Transverse colon (tissue), 4 donors: ENCODE data around the gene CDC14A. TPM values are rescaled to one million over a fixed set of nuclear protein-coding genes. Genes with fewer than 3 reads are reported as not detected.

ENCODE experiments used
- DNase-seq: peaks from one replicate; pipeline ENCODE4 v3.0.0-alpha.2; 2019
- H3K27ac ChIP-seq, 4 donors: fragments of 200-600 bp; sonication (generic); 2 replicates each; pipeline ENCODE4 v1.5.1; 2016 to 2018; ENCODE audit warnings: inconsistent platforms in 4 of 4
- H3K27me3 ChIP-seq: fragments of 200-600 bp; sonication (generic); 2 replicates; pipeline ENCODE4 v1.5.1; 2017; ENCODE audit warnings: inconsistent platforms
- H3K36me3 ChIP-seq, 4 donors: fragments of 200-600 bp; sonication (generic); 2 replicates each; pipeline ENCODE4 v1.5.1; 2017 to 2019; ENCODE audit warnings: inconsistent platforms in 4 of 4
- H3K4me1 ChIP-seq, 4 donors: fragments of 200-600 bp; sonication (generic); 2 replicates each; pipeline ENCODE4 v1.5.1; 2017 to 2020; ENCODE audit warnings: inconsistent platforms in 4 of 4
- H3K4me3 ChIP-seq, 4 donors: fragments of 200-600 bp; sonication (generic); 1 replicate in 1 of 4; 2 replicates in 3 of 4; pipeline versions ENCODE4 v1.5.1 to v1.6.1; 2017 to 2019; ENCODE audit warnings: inconsistent platforms in 4 of 4
- H3K9me3 ChIP-seq, 2 donors: fragments of 200-600 bp; sonication (generic); 2 replicates each; pipeline ENCODE4 v1.5.1; 2017 to 2019; ENCODE audit warnings: inconsistent platforms in 2 of 2
- EP300 ChIP-seq: sonication (generic); formaldehyde crosslinking; IDR thresholded peaks from one replicate; pipeline ENCODE4 v1.6.1; 2017; ENCODE audit warnings: antibody characterized with exemption, low read depth
- POLR2A ChIP-seq: fragments of 450-650 bp; IDR thresholded peaks from one replicate; pipeline ENCODE4 v1.6.1; 2016; ENCODE audit warnings: antibody characterized with exemption, mild to moderate bottlenecking, moderate library complexity
- POLR2AphosphoS5 ChIP-seq, 3 donors: sonication (generic); formaldehyde crosslinking; IDR thresholded peaks; one replicate each; pipeline ENCODE4 v1.6.1; 2016; ENCODE audit warnings: antibody characterized with exemption in 3 of 3
- WGBS, 2 donors: methylation state at CpG; one replicate each; pipeline ENCODE4 v1.1.5; 2018; ENCODE audit warnings: low coverage in 1 of 2; 5-methylcytosine and 5-hydroxymethylcytosine counted together
- in situ Hi-C, 4 donors: fragments of 200-750 bp; cut with MboI; loops; one replicate each; pipeline versions ENCODE4 v1.15.0 to v1.15.1; 2017; ENCODE audit warnings: low sequenced_read_pairs in 3 of 4, low pct_ligation_motif_present in 1 of 4, low pct_unique_long_range_greater_than_20kb in 1 of 4
- intact Hi-C: fragments of 100-400 bp; cut with DNase I; formaldehyde crosslinking; loops from one replicate; pipeline ENCODE4 v1.15.1; 2023; ENCODE audit warnings: low total_unique reads
- total RNA-seq, 4 donors: library from RNA; depleted of rRNA; stranded (reverse); fragments of >200 nt; gene quantifications; one replicate each; pipeline ENCODE4 v1.1.0, GENCODE V29; 2016
- TF ChIP-seq, protein P1 (sequence below), 5 experiments: fragments of 200-600 bp in 3 of 5; fragments of 450-650 bp in 2 of 5; sonication (generic) in 3 of 5; IDR thresholded peaks; 1 replicate in 2 of 5; 2 replicates in 3 of 5; pipeline ENCODE4 v1.5.1; 2016 to 2017; ENCODE audit warnings: antibody characterized with exemption in 5 of 5, inconsistent platforms in 3 of 5, mild to moderate bottlenecking in 2 of 5, moderate library complexity in 1 of 5

The CDC14A gene
- total RNA-seq, 4 donors from 2014 or later: 8.0 to 68.6 (median 48.5) TPM

DNA sequence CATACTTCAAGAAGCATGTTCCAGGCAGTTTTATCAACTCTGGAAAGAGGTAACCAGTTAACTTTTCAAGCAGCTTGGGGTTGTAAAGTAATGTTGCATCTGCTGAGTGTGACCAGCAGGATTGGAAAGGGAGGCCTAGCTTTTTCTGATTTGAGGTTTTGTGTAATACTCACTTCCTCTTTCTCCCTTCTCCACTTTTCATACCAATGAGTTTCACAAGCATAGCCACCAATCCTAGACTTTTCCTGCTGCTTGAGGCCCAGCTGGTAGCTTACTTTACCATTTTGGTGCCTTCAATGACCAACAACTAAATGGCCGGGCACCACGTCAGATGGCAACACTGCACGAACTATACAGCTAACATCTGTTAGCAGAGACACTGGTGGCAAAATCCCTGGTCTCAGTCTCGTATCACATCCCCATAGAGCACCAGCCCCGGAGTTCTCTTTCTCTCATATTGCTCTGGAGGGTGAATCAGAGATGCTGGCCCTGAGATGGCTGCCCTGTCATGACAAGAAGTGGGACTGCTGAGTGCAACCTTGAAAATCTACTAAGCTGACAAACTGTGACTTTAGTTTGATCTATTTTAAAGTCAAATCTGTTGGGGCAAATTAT, 170.8 kb downstream of the CDC14A start:
- Histone ChIP-seq H3K4me3 (no peak overlapping the region), H3K27me3 (no peaks in the 10 kb centered on the region), H3K27ac (no peak overlapping the region), H3K9me3 (no peaks in the 10 kb centered on the region), H3K36me3 (no peaks in the 10 kb centered on the region), H3K4me1 (no peaks in the 10 kb centered on the region)
- in situ Hi-C loops (no loop called here), intact Hi-C loops (no loop called here)
- WGBS, 2 donors: 87% methylated on average over 5 of the region's 5 CpGs; no CpG with 5 or more reads in 1 of the 2 donors
- TF ChIP-seq EP300: no peak
- TF ChIP-seq, protein P1, sequence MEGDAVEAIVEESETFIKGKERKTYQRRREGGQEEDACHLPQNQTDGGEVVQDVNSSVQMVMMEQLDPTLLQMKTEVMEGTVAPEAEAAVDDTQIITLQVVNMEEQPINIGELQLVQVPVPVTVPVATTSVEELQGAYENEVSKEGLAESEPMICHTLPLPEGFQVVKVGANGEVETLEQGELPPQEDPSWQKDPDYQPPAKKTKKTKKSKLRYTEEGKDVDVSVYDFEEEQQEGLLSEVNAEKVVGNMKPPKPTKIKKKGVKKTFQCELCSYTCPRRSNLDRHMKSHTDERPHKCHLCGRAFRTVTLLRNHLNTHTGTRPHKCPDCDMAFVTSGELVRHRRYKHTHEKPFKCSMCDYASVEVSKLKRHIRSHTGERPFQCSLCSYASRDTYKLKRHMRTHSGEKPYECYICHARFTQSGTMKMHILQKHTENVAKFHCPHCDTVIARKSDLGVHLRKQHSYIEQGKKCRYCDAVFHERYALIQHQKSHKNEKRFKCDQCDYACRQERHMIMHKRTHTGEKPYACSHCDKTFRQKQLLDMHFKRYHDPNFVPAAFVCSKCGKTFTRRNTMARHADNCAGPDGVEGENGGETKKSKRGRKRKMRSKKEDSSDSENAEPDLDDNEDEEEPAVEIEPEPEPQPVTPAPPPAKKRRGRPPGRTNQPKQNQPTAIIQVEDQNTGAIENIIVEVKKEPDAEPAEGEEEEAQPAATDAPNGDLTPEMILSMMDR (IDR thresholded peaks at IDR 0.05): no peak
- no peak for TF ChIP-seq POLR2A
- no peak for TF ChIP-seq POLR2AphosphoS5 (IDR thresholded peaks at IDR 0.05)
- DNase-seq: no peak

DNA sequence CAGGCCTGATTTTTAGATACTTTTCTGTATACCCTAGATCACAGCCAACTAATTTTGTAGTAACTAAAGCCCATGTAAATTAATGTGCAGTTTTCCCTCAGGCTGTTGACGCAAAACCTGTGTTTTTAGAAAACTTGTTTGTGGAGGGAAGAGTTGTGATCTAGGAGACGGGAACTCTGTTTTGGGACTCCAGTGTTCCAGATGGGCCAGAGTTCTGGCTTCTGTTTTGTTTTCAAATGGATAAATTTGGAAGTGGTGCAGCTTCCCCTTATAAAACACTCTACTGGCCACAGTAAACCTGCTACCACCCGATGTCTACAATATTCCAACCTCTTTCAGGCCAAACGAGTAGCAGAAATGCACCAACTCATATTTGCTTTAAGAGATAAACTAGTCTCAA, 172.0 kb downstream of the CDC14A start:
- in situ Hi-C loops: no loop called here
- no peaks in the 10 kb centered on the region for H3K27me3 ChIP-seq
- H3K9me3 ChIP-seq: no peaks in the 10 kb centered on the region
- intact Hi-C loops: no loop called here
- H3K27ac ChIP-seq: no peak overlapping the region
- no peaks in the 10 kb centered on the region for H3K4me1 ChIP-seq
- H3K4me3 ChIP-seq: no peak overlapping the region
- TF ChIP-seq POLR2AphosphoS5 (IDR thresholded peaks at IDR 0.05) (no peak), POLR2A (no peak), EP300 (no peak)
- TF ChIP-seq, protein P1 (IDR thresholded peaks at IDR 0.05): no peak
- no peak for DNase-seq
- H3K36me3 ChIP-seq: no peaks in the 10 kb centered on the region
- 74 to 84% methylated on average over 4 of the region's 4 CpGs for WGBS, 2 donors

DNA sequence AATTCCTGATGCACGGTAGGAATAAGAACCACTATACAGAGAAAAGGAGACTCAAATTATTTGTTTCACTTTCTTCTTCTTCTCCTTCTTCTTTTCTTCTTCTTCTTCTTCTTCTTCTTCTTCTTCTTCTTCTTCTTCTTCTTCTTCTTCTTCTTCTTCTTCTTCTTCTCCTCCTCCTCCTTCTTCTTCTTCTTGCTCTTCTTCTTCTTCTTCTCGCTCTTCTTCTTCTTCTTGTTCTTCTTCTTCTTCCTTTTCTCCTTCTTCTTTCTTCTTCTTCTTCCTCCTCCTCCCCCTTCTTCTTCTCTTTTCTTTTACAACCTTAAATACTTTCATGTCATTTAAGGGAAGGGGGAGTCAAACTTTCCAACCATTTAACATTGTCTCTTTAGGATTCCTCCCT, 174.6 kb downstream of the CDC14A start:
- no peak for DNase-seq
- no peaks in the 10 kb centered on the region for H3K27me3 ChIP-seq
- no peak overlapping the region for H3K4me3 ChIP-seq
- intact Hi-C loops: no loop called here
- 86 to 94% methylated on average over 2 of the region's 2 CpGs for WGBS, 2 donors
- in situ Hi-C loops: no loop called here
- H3K4me1 ChIP-seq: peaks cover 0 to 7% (median 0%) of the 10 kb centered on the region in 4 donors
- no peak for TF ChIP-seq POLR2AphosphoS5 (IDR thresholded peaks at IDR 0.05)
- no peak for TF ChIP-seq POLR2A
- no peak for TF ChIP-seq EP300
- TF ChIP-seq, protein P1 (IDR thresholded peaks at IDR 0.05): no peak
- no peaks in the 10 kb centered on the region for H3K9me3 ChIP-seq
- no peak overlapping the region for H3K27ac ChIP-seq
- no peaks in the 10 kb centered on the region for H3K36me3 ChIP-seq

DNA sequence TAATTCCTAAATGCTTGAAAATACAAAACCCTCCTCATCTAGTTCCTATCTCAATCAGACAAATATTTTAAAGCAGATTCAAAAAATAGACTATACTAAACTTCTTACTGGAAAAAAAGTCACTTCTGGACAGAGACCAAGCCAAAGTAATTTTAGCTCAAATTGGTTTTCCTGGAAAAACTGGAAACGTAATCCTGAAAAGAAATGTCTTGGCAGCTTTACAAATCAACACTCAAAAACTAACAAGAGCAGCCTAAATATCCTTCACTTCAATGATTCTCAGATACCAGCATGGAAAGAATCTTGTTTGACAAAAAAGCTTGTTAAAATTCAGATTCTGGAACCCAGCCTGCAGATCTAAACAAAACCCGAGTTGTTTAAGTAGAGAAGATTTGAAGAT, 176.6 kb downstream of the CDC14A start:
- Histone ChIP-seq H3K4me3 (no peak overlapping the region), H3K4me1 (peaks cover 0 to 7% (median 0%) of the 10 kb centered on the region in 4 donors), H3K9me3 (no peaks in the 10 kb centered on the region), H3K27me3 (peaks cover 4% of the 10 kb centered on the region), H3K27ac (peak overlapping the region in 3 of 4 donors; percentile 14 to 63 (median 33)), H3K36me3 (no peaks in the 10 kb centered on the region)
- intact Hi-C loops (no loop called here), in situ Hi-C loops (no loop called here)
- DNase-seq: no peak
- no peak for TF ChIP-seq EP300
- TF ChIP-seq POLR2AphosphoS5 (IDR thresholded peaks at IDR 0.05): no peak
- 42 to 51% methylated on average over 2 of the region's 2 CpGs for WGBS, 2 donors

DNA sequence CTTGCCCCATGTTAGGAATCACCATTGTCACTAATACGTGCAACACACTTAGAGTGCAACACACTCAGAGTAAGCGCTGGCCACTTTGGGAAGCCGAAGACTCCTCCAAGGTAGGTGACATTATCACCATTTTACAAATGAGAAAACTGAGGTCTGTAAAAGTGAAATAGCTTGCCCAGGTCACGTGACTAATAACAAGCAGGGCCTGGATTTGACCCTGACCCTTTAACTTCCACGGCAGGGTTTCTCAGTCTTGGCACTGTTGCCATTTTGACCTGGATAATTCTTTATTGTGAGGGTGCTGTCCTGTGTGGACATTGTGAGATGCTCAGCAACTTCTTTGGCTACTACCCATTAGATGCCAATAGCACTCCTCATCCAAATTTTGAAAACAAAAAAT, 177.8 kb downstream of the CDC14A start:
- peak overlapping the region; percentile 21 to 63 (median 50) for H3K27ac ChIP-seq

More for the DNA sequence above, 177.8 kb downstream of the CDC14A start:
- intact Hi-C loops: no loop called here
- no peaks in the 10 kb centered on the region for H3K9me3 ChIP-seq
- no peaks in the 10 kb centered on the region for H3K36me3 ChIP-seq
- peaks cover 0 to 7% (median 0%) of the 10 kb centered on the region in 4 donors for H3K4me1 ChIP-seq
- H3K27me3 ChIP-seq: peaks cover 4% of the 10 kb centered on the region
- TF ChIP-seq, protein P1 (IDR thresholded peaks at IDR 0.05): no peak
- TF ChIP-seq EP300 (no peak), POLR2AphosphoS5 (IDR thresholded peaks at IDR 0.05) (no peak), POLR2A (no peak)
- WGBS, 2 donors: 93 to 100% methylated on average over 3 to 5 of the region's 5 CpGs
- H3K4me3 ChIP-seq: no peak overlapping the region
- no peak for DNase-seq
- in situ Hi-C loops: no loop called here
